ENCODE data around the gene SPATC1L.
"Not testable (repeated sequence)": the region's sequence is repeated elsewhere in the genome, so short reads cannot be mapped to it uniquely, and the experiment has no call there.

Gene SPATC1L

GRCh38 chr21:46150073-46150472, 34.2 kb downstream of the SPATC1L start:
- Histone ChIP-seq H3K27me3 (ENCODE audit: control insufficient read depth in 5 of 5, insufficient read depth in 4 of 5, low read length in 5 of 5) (peaks cover 0 to 8% (median 3%) of the 10 kb centered on the region in 5 donors), H3K36me3 (ENCODE audit: control insufficient read depth in 5 of 5, insufficient read depth in 5 of 5, low read length in 5 of 5) (no peaks in the 10 kb centered on the region), H3K4me1 (ENCODE audit: control insufficient read depth in 5 of 5, insufficient read depth in 5 of 5, low read length in 5 of 5) (peaks cover 0 to 13% (median 12%) of the 10 kb centered on the region in 5 donors), H3K9ac (ENCODE audit: low read length in 5 of 5) (no peak overlapping the region), H3K9me3 (ENCODE audit: control insufficient read depth in 5 of 5, low read length in 5 of 5) (no peaks in the 10 kb centered on the region), H3K27ac (ENCODE audit: low read depth, low read length) (no peak overlapping the region), H3K4me3 (ENCODE audit: low read depth in 1 of 5, low read length in 5 of 5) (no peak overlapping the region)

DNA sequence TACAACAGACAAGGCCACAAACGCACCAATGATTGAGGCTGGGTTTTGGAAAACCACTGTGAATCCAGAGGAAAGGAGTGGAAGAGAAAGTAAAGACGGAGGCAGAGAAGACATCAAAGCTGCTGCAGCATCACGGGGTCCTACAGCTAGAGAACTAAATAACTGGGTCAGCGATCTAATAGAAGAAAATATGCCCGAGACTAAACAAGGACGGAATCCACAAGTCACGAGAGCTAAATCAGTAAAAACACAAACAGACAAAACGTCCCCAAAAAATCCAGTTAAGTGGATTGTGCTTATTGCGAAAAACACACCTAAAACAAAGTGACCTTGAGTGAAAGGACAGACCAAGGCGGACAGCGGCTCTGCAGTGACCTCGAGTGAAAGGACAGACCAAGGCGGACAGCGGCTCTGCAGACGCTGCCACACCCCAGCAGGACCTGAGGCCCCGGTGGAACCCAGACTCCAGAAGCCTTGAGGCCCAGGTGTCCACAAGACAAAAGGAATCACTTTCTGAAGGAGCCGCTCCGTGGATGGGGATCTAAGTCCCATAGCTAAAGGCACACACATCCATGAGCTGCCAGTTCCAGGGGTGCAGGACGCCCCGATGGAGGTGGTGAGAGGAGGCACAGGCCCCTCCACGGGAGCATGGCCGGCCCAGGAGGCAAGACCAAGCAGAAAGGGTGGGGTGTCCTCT, 34.9 kb downstream of the SPATC1L start:
- Histone ChIP-seq H3K27ac (ENCODE audit: low read depth, low read length) (no peak overlapping the region), H3K36me3 (ENCODE audit: control insufficient read depth in 5 of 5, insufficient read depth in 5 of 5, low read length in 5 of 5) (no peaks in the 10 kb centered on the region), H3K27me3 (ENCODE audit: control insufficient read depth in 5 of 5, insufficient read depth in 4 of 5, low read length in 5 of 5) (peaks cover 0 to 9% (median 3%) of the 10 kb centered on the region in 5 donors), H3K4me1 (ENCODE audit: control insufficient read depth in 5 of 5, insufficient read depth in 5 of 5, low read length in 5 of 5) (peaks cover 0 to 13% (median 12%) of the 10 kb centered on the region in 5 donors), H3K9me3 (ENCODE audit: control insufficient read depth in 5 of 5, low read length in 5 of 5) (no peaks in the 10 kb centered on the region), H3K4me3 (ENCODE audit: low read depth in 1 of 5, low read length in 5 of 5) (no peak overlapping the region), H3K9ac (ENCODE audit: low read length in 5 of 5) (no peak overlapping the region)

DNA sequence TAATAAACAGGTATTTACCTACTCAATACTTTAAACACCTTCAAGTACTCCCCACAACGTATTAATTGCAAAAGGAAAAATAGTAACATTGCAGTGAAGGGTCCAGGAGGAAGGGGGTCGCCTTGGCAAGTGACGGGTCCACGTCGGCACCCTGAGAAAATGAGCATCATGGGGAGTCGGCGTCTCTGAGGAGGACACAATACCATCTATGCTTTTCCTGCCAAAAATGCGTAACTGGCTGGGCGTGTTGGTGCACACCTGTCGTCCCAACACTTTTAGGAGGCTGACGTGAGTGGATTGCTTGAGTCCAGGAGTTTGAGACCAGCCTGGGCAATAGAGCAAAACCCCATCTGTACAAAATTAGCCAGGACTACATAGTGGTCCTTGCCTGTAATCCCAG, 36.2 kb downstream of the SPATC1L start:
- Histone ChIP-seq H3K4me3 (ENCODE audit: low read depth in 1 of 5, low read length in 5 of 5) (no peak overlapping the region), H3K9ac (ENCODE audit: low read length in 5 of 5) (no peak overlapping the region), H3K9me3 (ENCODE audit: control insufficient read depth in 5 of 5, low read length in 5 of 5) (no peaks in the 10 kb centered on the region), H3K27ac (ENCODE audit: low read depth, low read length) (no peak overlapping the region), H3K4me1 (ENCODE audit: control insufficient read depth in 5 of 5, insufficient read depth in 5 of 5, low read length in 5 of 5) (peaks cover 0 to 12% (median 10%) of the 10 kb centered on the region in 5 donors), H3K27me3 (ENCODE audit: control insufficient read depth in 5 of 5, insufficient read depth in 4 of 5, low read length in 5 of 5) (peaks cover 0 to 9% (median 3%) of the 10 kb centered on the region in 5 donors), H3K36me3 (ENCODE audit: control insufficient read depth in 5 of 5, insufficient read depth in 5 of 5, low read length in 5 of 5) (no peaks in the 10 kb centered on the region)

DNA sequence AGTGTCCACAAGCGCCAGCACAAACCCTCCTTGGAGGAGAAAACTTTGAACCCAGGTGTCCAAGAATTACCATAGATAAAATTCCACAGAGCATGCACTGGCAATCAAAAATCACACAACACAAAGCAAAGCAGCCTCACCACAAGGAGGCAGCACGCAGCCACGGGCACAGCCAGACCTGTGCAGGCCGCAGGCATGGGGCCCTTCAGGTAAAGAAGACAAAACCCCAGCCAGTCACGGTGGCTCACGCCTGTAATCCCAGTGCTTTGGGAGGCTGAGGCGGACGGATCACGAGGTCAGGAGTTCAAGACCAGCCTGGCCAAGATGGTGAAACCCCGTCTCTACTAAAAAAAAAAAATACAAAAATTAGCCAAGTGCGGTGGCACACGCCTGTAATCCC, 36.8 kb downstream of the SPATC1L start:
- not testable (repeated sequence) for H3K9me3 ChIP-seq (ENCODE audit: control insufficient read depth in 5 of 5, low read length in 5 of 5); H3K9ac ChIP-seq (ENCODE audit: low read length in 5 of 5); H3K4me3 ChIP-seq (ENCODE audit: low read depth in 1 of 5, low read length in 5 of 5); H3K36me3 ChIP-seq (ENCODE audit: control insufficient read depth in 5 of 5, insufficient read depth in 5 of 5, low read length in 5 of 5); H3K27me3 ChIP-seq (ENCODE audit: control insufficient read depth in 5 of 5, insufficient read depth in 4 of 5, low read length in 5 of 5); H3K27ac ChIP-seq (ENCODE audit: low read depth, low read length); H3K4me1 ChIP-seq (ENCODE audit: control insufficient read depth in 5 of 5, insufficient read depth in 5 of 5, low read length in 5 of 5)

DNA sequence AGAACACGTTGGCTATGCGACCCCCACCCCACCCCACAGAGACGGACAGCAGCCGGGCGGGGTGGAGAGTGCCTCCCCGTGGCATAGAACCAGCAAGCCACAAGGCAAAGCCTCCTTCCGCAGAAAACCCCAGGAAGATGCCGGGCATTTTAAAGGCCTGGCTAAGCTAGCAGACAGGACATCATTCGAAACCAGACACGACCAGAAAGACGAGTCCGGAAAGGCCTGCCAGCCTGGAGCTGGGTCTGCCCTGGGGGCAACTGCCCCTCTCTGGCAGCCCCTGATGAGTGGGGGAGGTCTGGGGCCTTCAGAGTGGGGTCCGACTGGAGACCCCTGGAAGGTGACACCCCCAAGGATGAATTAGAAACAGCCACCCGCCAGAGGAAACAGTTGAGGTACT, 37.4 kb downstream of the SPATC1L start:
- H3K36me3 ChIP-seq (ENCODE audit: control insufficient read depth in 5 of 5, insufficient read depth in 5 of 5, low read length in 5 of 5) = no peaks in the 10 kb centered on the region
- peaks cover 0 to 9% (median 2%) of the 10 kb centered on the region in 5 donors for H3K27me3 ChIP-seq (ENCODE audit: control insufficient read depth in 5 of 5, insufficient read depth in 4 of 5, low read length in 5 of 5)
- no peak overlapping the region for H3K9ac ChIP-seq (ENCODE audit: low read length in 5 of 5)
- no peak overlapping the region for H3K4me3 ChIP-seq (ENCODE audit: low read depth in 1 of 5, low read length in 5 of 5)
- H3K27ac ChIP-seq (ENCODE audit: low read depth, low read length) = no peak overlapping the region
- peaks cover 0 to 7% (median 4%) of the 10 kb centered on the region in 5 donors for H3K4me1 ChIP-seq (ENCODE audit: control insufficient read depth in 5 of 5, insufficient read depth in 5 of 5, low read length in 5 of 5)
- no peaks in the 10 kb centered on the region for H3K9me3 ChIP-seq (ENCODE audit: control insufficient read depth in 5 of 5, low read length in 5 of 5)

- no peaks in the 10 kb centered on the region for H3K36me3 ChIP-seq (ENCODE audit: control insufficient read depth in 5 of 5, insufficient read depth in 5 of 5, low read length in 5 of 5)
- H3K4me3 ChIP-seq (ENCODE audit: low read depth in 1 of 5, low read length in 5 of 5) = no peak overlapping the region
- no peaks in the 10 kb centered on the region for H3K9me3 ChIP-seq (ENCODE audit: control insufficient read depth in 5 of 5, low read length in 5 of 5)
- H3K4me1 ChIP-seq (ENCODE audit: control insufficient read depth in 5 of 5, insufficient read depth in 5 of 5, low read length in 5 of 5) = peaks cover 0 to 7% (median 4%) of the 10 kb centered on the region in 5 donors
- no peak overlapping the region for H3K9ac ChIP-seq (ENCODE audit: low read length in 5 of 5)
- no peak overlapping the region for H3K27ac ChIP-seq (ENCODE audit: low read depth, low read length)
- peaks cover 0 to 4% (median 2%) of the 10 kb centered on the region in 5 donors for H3K27me3 ChIP-seq (ENCODE audit: control insufficient read depth in 5 of 5, insufficient read depth in 4 of 5, low read length in 5 of 5)
These were observed 38.2 kb downstream of the SPATC1L start for GRCh38 chr21:46145840-46146691.

- H3K27me3 ChIP-seq (ENCODE audit: control insufficient read depth in 5 of 5, insufficient read depth in 4 of 5, low read length in 5 of 5) = peaks cover 0 to 5% (median 1%) of the 10 kb centered on the region in 5 donors
- peaks cover 0 to 7% (median 4%) of the 10 kb centered on the region in 5 donors for H3K4me1 ChIP-seq (ENCODE audit: control insufficient read depth in 5 of 5, insufficient read depth in 5 of 5, low read length in 5 of 5)
- no peaks in the 10 kb centered on the region for H3K36me3 ChIP-seq (ENCODE audit: control insufficient read depth in 5 of 5, insufficient read depth in 5 of 5, low read length in 5 of 5)
- H3K4me3 ChIP-seq (ENCODE audit: low read depth in 1 of 5, low read length in 5 of 5) = no peak overlapping the region
- H3K27ac ChIP-seq (ENCODE audit: low read depth, low read length) = no peak overlapping the region
- H3K9ac ChIP-seq (ENCODE audit: low read length in 5 of 5) = no peak overlapping the region
- no peaks in the 10 kb centered on the region for H3K9me3 ChIP-seq (ENCODE audit: control insufficient read depth in 5 of 5, low read length in 5 of 5)
These were observed 39.0 kb downstream of the SPATC1L start for GRCh38 chr21:46145159-46145839.

DNA sequence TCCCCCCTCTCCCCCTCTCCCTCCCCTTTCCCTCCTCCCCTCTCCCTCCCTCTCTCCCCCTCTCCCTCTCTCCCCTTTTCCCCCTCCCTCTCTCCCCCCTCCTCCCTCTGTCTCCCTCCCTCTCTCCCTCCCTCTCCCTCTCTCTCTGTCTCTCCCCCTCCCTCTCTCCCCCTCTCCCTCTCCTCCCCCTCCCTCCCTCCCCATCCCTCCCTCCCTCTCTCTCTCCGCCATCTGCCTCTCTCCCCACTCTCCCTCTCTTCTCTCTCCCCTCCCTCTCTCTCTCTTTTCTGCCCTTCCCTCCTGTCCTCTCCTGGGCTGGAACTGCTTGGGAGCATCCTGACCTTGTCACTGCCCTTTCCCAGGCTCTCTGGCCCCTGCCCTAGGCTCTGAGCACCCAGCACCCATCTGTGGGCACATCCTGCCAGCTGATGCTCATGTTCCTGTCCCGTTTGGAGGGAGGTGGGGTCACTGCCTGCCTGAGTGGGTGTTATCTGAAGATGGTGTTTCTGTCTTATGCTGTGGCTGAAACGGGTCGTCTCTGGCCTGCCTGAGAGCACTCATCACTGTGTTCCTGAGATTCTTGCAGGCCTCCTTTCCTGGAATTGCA, 39.7 kb downstream of the SPATC1L start:
- H3K4me3 ChIP-seq (ENCODE audit: low read depth in 1 of 5, low read length in 5 of 5) = no peak overlapping the region
- no peak overlapping the region for H3K9ac ChIP-seq (ENCODE audit: low read length in 5 of 5)
- peaks cover 0 to 12% (median 8%) of the 10 kb centered on the region in 5 donors for H3K27me3 ChIP-seq (ENCODE audit: control insufficient read depth in 5 of 5, insufficient read depth in 4 of 5, low read length in 5 of 5)
- H3K27ac ChIP-seq (ENCODE audit: low read depth, low read length) = no peak overlapping the region
- no peaks in the 10 kb centered on the region for H3K9me3 ChIP-seq (ENCODE audit: control insufficient read depth in 5 of 5, low read length in 5 of 5)
- H3K36me3 ChIP-seq (ENCODE audit: control insufficient read depth in 5 of 5, insufficient read depth in 5 of 5, low read length in 5 of 5) = no peaks in the 10 kb centered on the region
- peaks cover 0 to 7% (median 4%) of the 10 kb centered on the region in 5 donors for H3K4me1 ChIP-seq (ENCODE audit: control insufficient read depth in 5 of 5, insufficient read depth in 5 of 5, low read length in 5 of 5)

DNA sequence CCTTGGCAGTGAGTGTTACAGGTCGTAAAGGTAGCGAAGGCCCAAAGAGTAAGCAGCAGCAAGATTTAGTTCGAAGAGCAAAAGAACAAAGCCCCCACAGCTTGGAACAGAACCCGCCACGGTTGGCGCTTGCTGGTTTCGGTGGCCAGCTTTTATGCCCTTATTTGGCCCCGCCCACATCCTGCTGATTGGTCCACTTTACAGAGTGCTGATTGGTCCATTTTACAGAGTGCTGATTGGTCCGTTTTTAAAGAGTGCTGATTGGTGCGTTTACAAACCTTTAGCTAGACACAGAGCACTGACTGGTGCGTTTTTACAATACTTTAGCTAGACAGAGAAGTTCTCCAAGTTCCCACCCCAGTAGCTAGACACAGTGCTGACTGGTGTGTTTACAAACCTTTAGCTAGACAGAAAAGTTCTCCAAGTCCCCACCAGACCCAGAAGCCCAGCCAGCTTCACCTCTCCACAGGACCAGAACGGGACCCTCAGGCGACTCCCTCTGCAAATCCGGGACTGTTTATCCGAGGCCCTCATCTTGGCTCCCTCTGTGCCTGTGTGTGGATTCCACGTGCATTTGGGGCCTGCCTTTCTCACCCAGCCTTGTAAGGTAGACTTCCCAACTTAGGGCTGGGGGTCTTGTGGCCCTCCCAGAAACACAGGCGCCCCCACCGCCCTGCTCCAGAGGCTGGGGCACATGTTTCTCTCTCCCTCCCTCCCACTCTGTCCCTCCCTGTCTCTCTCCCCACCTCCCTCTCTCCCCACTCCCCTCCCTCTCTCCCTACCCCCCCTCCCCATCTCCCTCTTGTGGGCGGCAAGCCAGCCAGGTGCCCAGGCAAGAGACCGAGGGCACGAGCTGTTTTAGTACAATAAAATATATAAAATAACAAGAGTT, 41.4 kb downstream of the SPATC1L start:
- Histone ChIP-seq H3K9me3 (ENCODE audit: control insufficient read depth in 5 of 5, low read length in 5 of 5) (no peaks in the 10 kb centered on the region), H3K4me1 (ENCODE audit: control insufficient read depth in 5 of 5, insufficient read depth in 5 of 5, low read length in 5 of 5) (peaks cover 0 to 7% (median 4%) of the 10 kb centered on the region in 5 donors), H3K4me3 (ENCODE audit: low read depth in 1 of 5, low read length in 5 of 5) (no peak overlapping the region), H3K36me3 (ENCODE audit: control insufficient read depth in 5 of 5, insufficient read depth in 5 of 5, low read length in 5 of 5) (no peaks in the 10 kb centered on the region), H3K27ac (ENCODE audit: low read depth, low read length) (no peak overlapping the region), H3K9ac (ENCODE audit: low read length in 5 of 5) (no peak overlapping the region), H3K27me3 (ENCODE audit: control insufficient read depth in 5 of 5, insufficient read depth in 4 of 5, low read length in 5 of 5) (peaks cover 0 to 18% (median 11%) of the 10 kb centered on the region in 5 donors)
